ENCODE results near the gene FXYD6. TPM values are rescaled to one million over a fixed set of nuclear protein-coding genes. Genes with fewer than 3 reads are reported as not detected.

FXYD6 gene
- total and polyA plus RNA-seq, 2 of the 8 experiments (the other 6 are each of a cell fraction or from before 2014, with no cell fraction given) = 44.6 to 117 TPM

GRCh38 chr11:117816846-117817367 is 59.6 kb downstream of the FXYD6 start (continued):
- TF ChIP-seq TBP (IDR thresholded peaks at IDR 0.05; ENCODE audit: low read depth, low read length) (no peak), EP300 (IDR thresholded peaks at IDR 0.05; ENCODE audit: borderline replicate concordance in 1 of 2, low read depth in 2 of 2, low read length in 2 of 2) (no peak)
